OCI-M2 (cell line): ENCODE data around the gene CAV2.

ENCODE experiments used
- DNase-seq: peaks from one replicate; lab custom pipeline; 2025; ENCODE audit not compliant: unreplicated experiment; lab: John Stamatoyannopoulos, UW

CAV2 gene

DNA sequence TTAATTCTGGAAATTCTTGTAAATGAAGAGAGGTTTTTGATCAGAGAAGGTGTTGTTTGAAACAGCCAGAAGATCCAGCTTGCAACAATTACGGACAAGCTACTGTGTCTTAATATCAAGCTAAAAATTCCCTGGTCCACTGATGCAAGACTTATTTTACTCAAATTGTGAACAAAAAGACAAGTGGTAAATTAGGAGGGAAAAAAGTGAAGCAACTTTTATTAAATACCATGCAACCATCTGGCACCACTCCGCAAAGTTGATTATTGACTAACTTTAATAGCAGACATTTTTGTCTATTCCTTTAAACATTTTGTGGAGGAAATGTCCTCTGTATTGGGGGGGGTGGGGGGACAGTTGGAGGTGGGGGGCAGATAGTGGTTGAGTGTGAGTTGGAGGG lies 5.1 kb upstream of the CAV2 start:
- DNase-seq, result no peak

DNA sequence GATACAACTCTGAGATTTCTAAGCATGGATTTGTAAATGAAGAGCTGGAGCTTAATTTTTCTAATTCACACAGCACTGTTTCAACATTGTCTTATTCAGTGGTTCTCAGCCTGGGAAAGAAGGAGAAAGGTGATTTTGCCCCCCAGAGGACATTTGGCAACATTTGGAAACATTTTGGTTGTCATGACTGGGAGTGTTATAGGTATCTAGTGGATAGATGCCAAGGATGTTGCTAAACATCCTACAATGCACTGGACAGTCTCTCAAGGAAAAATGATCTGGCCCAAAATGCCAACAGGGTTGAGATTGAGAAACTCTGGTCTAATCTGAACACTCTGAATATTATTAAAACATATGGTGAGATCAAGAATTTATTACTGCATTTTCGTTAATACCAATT lies 3.8 kb upstream of the CAV2 start:
- DNase-seq, result no peak

DNA sequence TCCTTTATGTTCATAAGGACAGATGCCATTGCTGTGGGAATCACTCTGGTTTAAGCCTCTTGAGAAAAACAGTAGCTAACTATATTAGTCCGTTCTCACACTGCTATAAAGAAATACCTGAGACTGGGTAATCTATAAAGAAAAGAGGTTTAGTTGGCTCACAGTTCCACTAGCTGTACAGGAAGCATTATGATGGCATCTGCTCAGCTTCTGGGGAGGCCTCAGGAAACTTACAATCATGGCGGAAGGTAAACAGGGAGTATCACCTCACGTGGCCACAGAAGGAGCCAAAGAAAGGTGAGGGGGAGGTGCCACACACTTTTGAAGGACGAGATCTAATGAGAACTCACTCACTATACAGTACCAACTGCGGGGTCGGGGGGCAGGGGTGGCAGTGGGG lies 2.9 kb upstream of the CAV2 start:
- DNase-seq, result no peak

DNA sequence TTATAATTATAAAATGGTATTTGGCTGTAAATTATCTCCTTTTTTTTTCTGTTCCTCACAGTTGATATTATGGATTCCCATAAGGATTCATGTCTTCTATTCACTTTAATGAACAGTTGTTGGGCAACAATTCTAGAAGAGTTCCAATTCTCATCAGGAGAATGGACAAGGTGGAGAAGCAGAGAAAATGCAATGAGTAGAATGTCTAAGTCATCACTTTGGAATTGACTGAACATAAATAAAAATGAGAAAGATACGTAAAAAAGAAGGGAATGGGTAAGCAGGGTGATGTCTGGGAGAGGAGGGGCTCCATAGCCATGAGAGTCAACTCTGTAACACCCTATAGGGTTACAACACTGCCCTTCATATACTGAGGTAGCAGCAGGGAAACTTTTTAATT lies 1.8 kb upstream of the CAV2 start:
- no peak for DNase-seq

DNA sequence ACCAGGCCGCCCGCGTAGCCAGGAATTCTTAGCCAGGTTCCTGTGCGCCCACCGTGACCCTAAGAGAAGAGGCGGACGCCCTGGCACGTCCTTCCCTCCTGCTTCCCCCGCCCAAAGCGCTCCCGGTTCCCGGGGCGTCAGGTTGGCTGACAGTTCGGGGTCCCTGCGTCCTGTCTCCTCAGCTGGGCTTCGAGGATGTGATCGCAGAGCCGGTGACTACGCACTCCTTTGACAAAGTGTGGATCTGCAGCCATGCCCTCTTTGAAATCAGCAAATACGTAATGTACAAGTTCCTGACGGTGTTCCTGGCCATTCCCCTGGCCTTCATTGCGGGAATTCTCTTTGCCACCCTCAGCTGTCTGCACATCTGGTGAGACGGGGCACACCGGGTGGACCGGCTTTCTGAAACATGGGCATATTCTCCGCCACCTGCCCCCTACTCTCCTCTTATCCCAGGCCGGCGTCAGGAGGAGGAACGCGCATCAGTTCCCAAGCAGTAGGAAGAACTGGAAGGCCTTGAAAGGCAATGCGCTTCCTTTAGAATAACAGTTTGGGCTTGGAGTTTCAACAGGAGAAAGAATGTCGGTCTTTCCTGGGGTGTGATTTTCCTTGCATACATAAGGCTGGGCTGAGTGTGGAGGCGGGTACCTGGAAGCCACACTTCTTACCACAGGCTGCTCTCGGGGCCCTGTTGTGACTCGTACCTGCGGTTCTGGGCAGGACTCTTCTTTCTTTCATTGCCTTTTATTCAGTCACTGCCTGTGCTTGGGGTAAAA lies 728 bp downstream of the CAV2 start:
- DNase-seq, result no peak

DNA sequence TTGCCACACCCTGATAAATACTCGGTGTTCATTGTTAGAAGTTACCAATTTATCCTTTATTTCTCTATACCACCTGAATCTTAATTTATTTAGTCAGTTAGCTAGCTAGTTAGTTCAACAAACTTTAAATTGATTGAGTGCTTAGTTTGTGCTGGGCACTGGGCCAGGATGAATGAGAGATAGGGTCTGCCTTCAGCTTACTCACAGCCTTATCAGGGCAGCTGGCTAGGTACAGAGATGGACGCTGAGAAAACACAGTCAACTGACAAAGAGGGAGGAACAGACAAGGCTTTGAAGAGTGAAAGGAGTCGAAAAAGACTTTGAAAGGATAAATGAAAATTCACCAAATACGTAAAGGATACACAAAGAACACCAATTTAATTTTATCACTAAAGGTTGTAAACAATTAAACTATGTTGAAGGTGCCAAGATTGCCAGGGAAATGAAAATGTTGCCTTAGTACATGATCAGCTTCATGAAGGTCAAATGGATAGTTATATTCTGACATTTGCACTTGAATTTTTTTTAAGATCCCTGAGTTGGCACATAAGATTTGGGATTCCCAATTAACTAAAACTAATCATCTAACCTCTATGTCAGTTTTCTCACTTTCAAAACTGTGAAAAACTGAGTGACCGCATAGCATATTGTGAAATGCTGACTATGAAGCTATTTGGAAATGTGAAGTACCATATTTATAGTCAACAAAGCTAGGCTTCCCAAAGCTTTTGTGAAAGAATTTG lies 2.1 kb downstream of the CAV2 start:
- DNase-seq, result no peak

DNA sequence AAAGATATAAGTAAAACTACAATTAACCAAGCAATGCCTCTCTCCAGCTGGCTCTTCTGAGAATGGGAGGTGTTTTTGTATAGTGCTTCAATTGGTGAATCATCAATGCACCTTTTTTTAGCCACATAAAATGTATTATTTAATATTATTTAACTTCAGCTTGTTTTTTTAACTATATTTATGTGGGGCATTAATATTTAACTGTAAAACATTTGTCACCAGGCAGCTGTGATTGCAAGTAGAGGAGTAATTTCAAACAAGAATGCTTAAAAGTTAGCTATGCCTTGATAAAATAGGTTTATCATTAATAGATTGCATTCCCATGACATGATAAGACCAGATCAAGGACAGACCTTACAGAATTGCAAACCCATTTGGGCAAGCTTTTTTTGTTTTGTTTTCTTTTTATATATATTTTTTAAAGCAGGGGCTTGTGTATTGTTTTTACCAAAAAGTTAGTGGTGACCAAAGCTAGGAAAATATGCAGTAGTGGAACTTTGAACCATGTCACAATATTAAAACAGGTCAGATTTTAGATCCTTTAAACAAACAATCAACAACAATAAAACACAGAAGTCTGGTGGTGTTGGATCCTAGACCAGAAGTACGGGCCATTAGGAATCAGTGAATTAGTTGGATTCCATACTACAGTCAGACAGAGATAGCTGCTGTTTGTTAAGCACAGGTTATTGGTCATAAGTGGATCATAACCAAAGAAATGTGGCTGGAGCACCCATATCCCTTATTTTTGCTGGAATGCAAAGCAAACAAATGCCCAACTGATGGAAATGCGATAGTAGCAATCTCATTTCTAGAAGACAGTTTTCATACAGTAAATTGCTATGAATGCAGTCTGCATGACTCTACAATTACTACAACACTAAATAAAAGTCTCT lies 2.9 kb downstream of the CAV2 start:
- no peak for DNase-seq

DNA sequence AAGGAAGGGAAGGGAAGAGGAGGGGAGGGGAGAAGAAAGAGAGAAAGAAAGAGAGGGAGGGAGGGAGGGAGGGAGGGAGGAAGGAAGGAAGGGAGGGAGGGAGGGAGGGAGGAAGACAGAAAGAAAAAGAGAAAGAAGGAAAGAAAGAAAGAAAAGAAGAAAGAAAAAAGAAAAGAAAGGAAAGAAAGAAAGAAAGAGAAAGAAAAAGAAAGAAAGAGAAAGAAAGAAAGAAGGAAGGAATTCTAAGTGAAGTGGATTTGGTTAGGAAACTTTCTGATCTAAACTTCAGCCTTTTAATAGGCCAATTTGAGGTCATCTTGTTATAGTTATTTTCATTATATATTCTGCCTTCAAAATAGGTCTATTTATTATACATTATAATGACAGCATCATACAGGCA lies 4.3 kb downstream of the CAV2 start:
- no peak for DNase-seq

DNA sequence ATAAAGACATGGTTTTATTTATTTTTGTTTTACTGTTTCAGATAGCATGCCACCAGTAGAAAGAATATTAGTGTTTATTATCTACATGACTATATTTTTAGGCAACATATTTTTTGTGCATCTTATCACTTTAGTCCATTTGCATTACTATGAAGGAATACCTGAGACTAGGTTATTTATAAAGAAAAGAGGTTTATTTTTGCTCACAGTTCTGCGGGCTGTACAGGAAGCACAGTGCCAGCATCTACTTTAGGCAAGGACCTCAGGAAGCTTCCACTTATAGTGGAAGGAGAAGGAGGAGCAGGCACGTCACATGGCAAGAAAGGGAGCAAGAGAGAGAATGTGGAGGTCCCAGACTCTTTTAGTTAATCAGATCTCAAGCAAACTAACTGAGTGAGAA lies 5.7 kb downstream of the CAV2 start:
- DNase-seq, result no peak

DNA sequence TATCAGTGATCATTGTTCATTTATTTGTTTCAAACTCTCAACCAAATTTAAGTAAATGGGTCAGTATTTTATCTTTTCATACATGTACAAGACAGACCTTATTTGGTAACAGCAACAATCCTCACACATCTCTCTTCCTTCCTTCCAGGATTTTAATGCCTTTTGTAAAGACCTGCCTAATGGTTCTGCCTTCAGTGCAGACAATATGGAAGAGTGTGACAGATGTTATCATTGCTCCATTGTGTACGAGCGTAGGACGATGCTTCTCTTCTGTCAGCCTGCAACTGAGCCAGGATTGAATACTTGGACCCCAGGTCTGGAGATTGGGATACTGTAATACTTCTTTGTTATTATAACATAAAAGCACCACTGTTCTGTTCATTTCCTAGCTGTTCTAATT lies 6.3 kb downstream of the CAV2 start:
- DNase-seq, result no peak

DNA sequence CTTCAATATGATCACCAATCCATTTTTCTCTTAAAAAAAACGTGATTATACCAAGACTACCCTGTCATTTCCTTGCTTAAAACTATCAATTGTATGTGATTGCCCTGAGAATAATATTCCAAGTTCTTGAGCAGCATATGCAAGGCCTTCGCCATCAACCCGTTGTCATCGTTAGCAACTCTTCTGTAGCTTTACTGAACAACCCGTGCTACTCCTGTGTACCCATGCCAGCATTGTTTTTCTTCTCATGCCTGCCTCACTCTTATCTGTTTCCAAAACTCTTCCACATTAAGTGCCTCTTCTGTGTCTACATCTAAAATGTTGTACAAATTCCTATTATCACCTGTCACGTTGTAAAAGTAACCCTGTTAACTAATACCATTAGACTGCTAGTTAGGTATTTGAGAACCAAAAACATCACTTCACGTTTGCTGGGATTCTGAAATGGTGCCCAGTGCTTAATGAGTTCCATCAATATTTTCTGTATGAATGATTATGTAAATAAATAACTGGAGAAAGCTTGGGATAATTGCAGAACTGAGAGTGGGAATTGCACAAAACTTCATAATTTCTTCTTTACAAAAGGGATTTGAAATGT lies 10.5 kb downstream of the CAV2 start:
- no peak for DNase-seq

DNA sequence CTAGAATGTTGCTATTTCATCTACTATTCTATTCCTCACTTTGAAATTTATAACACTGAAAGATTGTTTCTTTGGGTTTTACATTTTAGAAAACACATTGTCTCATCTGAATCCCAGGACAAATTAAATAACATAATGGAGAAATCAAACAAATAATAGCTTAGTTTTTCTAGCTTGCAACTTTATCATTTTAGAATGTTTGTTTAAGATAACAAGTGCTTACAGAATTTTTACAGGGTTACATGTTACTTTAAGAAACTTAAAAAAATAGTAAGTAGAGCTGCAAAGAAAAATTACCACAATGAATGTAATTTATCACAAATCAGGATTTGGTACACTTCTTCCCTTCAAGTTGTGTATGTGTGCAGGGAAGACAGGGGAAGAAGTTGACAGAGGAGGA lies 11.3 kb downstream of the CAV2 start:
- no peak for DNase-seq

DNA sequence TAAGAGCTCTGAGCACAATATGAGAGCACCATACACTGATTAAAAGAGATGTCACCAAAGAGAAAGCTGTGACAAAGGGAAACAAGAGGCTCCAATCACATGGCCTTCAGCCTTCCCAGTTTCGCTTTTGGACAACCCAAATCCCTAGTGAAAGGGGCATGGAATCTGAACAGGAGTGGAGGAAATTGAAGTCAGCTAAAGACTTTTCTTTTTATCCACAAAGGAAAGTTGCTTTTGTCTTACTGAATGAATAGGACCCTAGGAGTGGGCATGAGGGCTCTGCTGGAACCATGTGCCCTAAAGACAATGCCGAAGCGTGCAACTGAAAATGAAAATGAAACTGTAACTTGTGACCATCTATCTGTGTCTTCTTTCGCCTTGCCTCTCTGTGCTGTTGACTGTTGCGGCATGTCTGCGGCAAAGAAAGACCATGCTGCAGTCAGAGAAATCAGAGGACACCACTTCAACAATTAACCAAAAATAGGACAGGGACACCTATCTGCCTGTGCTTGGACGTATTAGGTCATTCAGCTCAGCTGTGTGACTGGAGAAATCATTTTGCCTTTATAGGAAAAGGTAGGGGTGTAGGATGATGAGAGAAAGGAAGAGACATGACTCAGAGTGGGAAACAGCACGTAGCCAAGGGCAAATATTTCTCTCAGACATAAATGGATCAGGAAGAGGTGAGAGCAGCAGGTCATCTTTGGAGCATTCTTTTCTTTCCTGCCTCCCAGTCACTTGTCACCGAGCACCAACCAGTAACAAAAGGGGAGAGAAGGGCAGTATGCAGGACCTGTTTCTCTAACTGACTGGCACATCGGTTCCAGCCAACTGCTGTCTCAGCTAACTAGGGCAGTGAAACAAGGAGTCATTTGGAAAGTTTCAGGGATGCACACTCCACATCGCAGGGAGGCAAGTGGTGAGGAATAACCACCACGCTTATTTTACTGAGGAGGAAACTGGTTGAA lies 12.3 kb downstream of the CAV2 start:
- no peak for DNase-seq

DNA sequence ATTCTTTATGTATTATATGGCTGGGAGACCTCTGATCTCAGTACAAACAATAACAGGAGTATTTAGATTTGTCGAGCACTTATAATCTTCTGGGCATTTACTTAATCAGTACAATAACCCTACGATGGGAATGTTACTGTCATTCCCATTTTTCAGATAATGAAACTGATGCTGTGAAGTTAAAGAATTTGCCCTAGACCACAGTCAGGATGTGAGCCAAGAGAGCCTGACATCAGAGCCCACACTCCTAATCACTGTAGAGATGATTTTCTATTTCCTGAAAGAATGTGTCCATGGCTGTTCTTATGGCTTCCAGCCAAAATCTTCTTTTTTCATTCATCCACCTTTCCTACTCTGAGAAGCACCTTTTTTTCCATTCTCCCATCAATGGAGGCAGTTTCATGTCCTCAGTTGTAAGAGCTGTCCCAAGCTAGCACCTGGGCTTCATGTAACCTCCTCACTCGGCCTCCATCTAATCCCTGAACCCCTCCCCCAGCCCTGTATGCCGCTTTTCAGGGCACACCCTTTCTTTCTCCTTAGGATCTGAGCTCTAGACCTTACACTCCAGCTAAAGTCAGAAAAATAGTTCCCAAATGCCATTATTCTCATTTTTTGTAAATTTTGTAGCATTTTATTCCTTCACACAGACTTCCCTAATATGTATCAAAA lies 13.1 kb downstream of the CAV2 start:
- DNase-seq, result no peak

DNA sequence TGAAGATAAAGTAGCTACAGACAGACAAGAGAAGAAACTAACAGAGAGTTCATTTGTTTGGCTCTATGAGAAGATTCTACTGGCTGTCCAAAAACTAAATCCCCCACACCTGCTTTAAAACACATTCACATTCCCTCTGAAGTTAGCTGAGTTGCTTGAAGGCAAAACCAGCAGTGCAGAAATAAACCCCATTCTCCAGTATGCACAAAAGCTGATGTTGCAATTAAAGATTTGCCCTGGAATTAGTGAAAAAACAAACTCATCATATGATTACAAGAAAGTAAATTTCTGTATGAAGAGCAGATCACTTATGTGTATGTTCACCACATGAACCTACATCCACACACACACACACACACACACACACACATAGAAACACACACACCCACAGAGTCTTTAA lies 16.0 kb downstream of the CAV2 start:
- no peak for DNase-seq

DNA sequence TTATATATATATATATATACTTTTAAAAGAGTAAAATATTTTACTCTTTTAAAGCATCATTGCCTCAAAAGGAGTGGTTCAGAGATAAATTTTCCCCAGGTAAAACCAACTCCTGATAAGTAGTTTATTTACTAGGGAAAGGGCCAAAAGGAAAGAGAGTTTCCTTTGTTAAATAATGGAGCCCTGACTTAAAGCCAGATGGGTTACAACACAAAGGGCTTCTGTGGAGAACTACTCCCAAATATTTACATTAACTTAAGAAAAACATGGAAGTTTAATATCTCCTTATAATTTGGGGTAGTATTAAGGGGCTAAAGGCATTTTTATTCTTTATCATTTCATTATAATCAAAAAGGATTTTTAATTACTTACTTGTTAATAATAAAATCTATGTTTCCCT lies 16.8 kb downstream of the CAV2 start:
- no peak for DNase-seq

DNA sequence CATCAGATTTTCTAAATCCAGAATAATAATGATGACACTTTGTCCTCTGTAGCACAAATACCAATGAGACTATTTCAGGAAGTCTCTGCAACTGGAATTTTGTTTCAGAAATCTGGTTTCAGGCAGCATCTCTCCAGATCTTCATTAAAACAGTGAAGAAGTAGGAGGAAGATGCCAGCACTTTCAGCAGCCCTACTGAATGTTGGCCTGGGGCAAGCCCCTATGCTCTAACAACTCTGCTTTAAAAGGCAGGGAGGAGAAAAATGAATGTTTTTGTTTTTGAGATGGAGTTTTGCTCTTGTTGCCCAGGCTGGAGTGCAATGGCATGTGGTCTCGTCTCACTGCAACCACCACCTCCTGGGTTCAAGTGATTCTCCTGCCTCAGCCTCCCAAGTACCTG lies 18.1 kb downstream of the CAV2 start:
- no peak for DNase-seq

DNA sequence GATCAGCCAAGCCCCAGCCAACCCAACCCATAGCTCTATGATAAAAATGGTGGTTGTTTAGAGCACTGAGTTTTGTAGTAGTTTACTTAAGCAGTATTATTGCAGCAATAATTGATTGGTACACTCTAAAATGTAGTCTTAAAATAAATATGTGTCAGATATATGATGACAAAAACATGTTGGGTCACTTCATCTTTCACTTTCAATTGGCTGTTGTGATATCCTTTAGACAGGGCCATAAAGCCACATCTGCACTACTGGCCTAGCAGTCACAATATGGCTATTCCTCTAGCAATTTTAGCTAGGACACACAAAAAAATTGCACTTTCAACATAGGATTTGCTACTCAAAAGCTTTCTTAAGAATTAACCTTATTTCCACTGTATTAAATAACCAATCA lies 19.4 kb downstream of the CAV2 start:
- DNase-seq, result no peak

DNA sequence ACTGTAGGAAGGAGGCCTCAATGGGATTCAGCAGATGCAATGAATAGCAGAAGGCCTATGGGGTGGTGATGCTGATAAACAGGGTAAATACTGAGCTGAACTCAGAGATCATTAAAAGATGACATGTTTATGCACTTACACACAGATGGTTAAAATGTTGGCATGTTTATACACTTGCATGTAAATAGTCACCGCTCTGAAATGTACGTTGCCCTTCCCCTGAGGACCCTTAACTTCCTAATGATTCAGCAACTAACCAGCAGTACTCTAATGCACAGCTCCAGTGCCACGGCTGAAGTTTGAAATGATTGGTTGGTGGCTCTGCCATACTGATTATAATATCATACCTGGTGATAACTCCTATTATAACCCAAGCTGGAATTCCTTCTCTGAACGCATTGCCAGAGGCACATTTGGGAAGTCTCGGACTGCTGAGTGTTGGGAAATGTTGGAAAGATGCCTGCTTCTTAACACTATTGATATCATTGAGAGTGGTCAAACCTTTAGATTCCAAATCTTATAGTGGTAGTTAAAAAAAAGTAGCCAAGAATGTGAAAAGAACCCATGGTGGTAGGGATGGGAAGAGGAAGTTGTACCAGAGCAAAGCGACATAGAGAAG lies 21.6 kb downstream of the CAV2 start:
- no peak for DNase-seq
